Keratinocyte (primary cell): ENCODE measurements around the gene RAPGEF4. TPM values are rescaled to one million over a fixed set of nuclear protein-coding genes. Genes with fewer than 3 reads are reported as not detected.
A peak's percentile ranks its signal among the peaks of the same experiment; 100 is the strongest.

Source experiments
- DNase-seq: peaks from one replicate; pipeline ENCODE4 v3.0.0-alpha.2; 2011; ENCODE audit warnings: low read depth, missing footprints, low spot score
- FAIRE-seq: peaks from 2 replicates; lab custom pipeline; 2011; peaks lifted over from hg19 to GRCh38; lab: Jason Lieb, UNC
- H2AFZ ChIP-seq: 2 replicates; pipeline ENCODE4 v1.6.0; 2012; ENCODE audit warnings: low read length, control low read depth, inconsistent platforms; ENCODE audit not compliant: control insufficient read depth
- H3K27ac ChIP-seq: 2 replicates; pipeline ENCODE4 v1.5.1; 2011; ENCODE audit warnings: low read length; ENCODE audit not compliant: control insufficient read depth, insufficient read depth
- H3K27me3 ChIP-seq: 3 replicates; pipeline ENCODE4 v1.6.0; 2011; ENCODE audit warnings: low read length; ENCODE audit not compliant: control insufficient read depth, insufficient read depth; ENCODE audit errors: extremely low read depth
- H3K36me3 ChIP-seq, 2 experiments: 2 replicates in 1 of 2; 3 replicates in 1 of 2; pipeline ENCODE4 v1.5.1; 2011; ENCODE audit warnings: low read length in 2 of 2, mild to moderate bottlenecking in 1 of 2; ENCODE audit not compliant: control insufficient read depth in 2 of 2, insufficient read depth in 2 of 2; ENCODE audit errors: extremely low read depth in 1 of 2
- H3K4me1 ChIP-seq: 3 replicates; pipeline ENCODE4 v1.5.1; 2011; ENCODE audit warnings: low read length; ENCODE audit not compliant: control insufficient read depth, insufficient read depth; ENCODE audit errors: extremely low read depth
- H3K4me2 ChIP-seq: 3 replicates; pipeline ENCODE4 v1.6.0; 2011; ENCODE audit warnings: low read depth, low read length; ENCODE audit not compliant: control insufficient read depth, insufficient read depth; ENCODE audit errors: extremely low read depth
- H3K4me3 ChIP-seq, 3 experiments: fragments of 200-600 bp in 1 of 3; sonication (generic) in 1 of 3; 2 replicates in 2 of 3; 3 replicates in 1 of 3; pipeline ENCODE4 v1.5.1; 2011 to 2016; ENCODE audit warnings: low read length in 3 of 3, mild to moderate bottlenecking in 3 of 3, control low read depth in 2 of 3, inconsistent platforms in 1 of 3, low read depth in 1 of 3, mixed read lengths in 1 of 3, mixed run types in 1 of 3, moderate library complexity in 1 of 3; ENCODE audit not compliant: control insufficient read depth in 2 of 3, insufficient read depth in 2 of 3; ENCODE audit errors: extremely low read depth in 1 of 3
- H3K79me2 ChIP-seq: 2 replicates; pipeline ENCODE4 v1.6.0; 2012; ENCODE audit warnings: low read length; ENCODE audit not compliant: control insufficient read depth, insufficient read depth
- H3K9ac ChIP-seq: 3 replicates; pipeline ENCODE4 v1.6.0; 2011; ENCODE audit warnings: low read length; ENCODE audit not compliant: control insufficient read depth, insufficient read depth; ENCODE audit errors: extremely low read depth
- H3K9me1 ChIP-seq: 3 replicates; pipeline ENCODE4 v1.6.0; 2011; ENCODE audit warnings: low read length; ENCODE audit not compliant: control insufficient read depth, insufficient read depth; ENCODE audit errors: extremely low read depth
- H3K9me3 ChIP-seq: 2 replicates; pipeline ENCODE4 v1.5.1; 2012; ENCODE audit warnings: low read depth, low read length; ENCODE audit not compliant: control insufficient read depth
- H4K20me1 ChIP-seq: 3 replicates; pipeline ENCODE4 v1.6.0; 2011; ENCODE audit warnings: low read length; ENCODE audit not compliant: control insufficient read depth, insufficient read depth; ENCODE audit errors: extremely low read depth
- CTCF ChIP-seq, 3 experiments: IDR thresholded peaks in 1 of 3; conservative IDR thresholded peaks in 1 of 3; optimal IDR thresholded peaks in 1 of 3; 2 replicates in 2 of 3; 3 replicates in 1 of 3; pipeline versions ENCODE3 to v1.5.1; 2011; ENCODE audit warnings: low read length in 3 of 3, mild to moderate bottlenecking in 3 of 3, moderate library complexity in 2 of 3, control low read depth in 1 of 3, inconsistent platforms in 1 of 3; ENCODE audit not compliant: insufficient read depth in 2 of 3; ENCODE audit errors: extremely low read depth in 1 of 3
- EZH2 ChIP-seq: IDR thresholded peaks from one replicate; pipeline ENCODE4 v1.6.1; 2012; ENCODE audit warnings: inconsistent platforms, mild to moderate bottlenecking, low read length, moderate library complexity
- dilution Hi-C: fragments of 300-500 bp; cut with MboI; formaldehyde crosslinking; loops from one replicate; pipeline ENCODE4 v1.7.0; 2020; ENCODE audit warnings: low sequenced_read_pairs; ENCODE audit not compliant: extremely low pct_ligation_motif_present
- polyA plus RNA-seq, 5 experiments: library from polyadenylated mRNA; depleted of rRNA in 3 of 5; stranded (reverse) in 3 of 5; stranded (forward) in 1 of 5; unstranded in 1 of 5; fragments of >200 nt; gene quantifications; 1 replicate in 1 of 5; 2 replicates in 3 of 5; 3 replicates in 1 of 5; pipeline versions ENCODE4 v1.2.1 to v1.2.3, GENCODE V29; 2011 to 2012; ENCODE audit warnings: missing spikeins in 2 of 5, low read depth in 1 of 5, low replicate concordance in 1 of 5

RAPGEF4 gene
- polyA plus RNA-seq, 1 donor (not counting 4 experiments of a cell fraction or from before 2014, with no cell fraction given): 1.6 TPM

GRCh38 chr2:172806996-172807395, 71.4 kb downstream of the RAPGEF4 start:
- H3K79me2 ChIP-seq: no peaks in the 10 kb centered on the region

GRCh38 chr2:172808156-172808555, 72.5 kb downstream of the RAPGEF4 start:
- H3K4me1 ChIP-seq: peaks cover 14% of the 10 kb centered on the region
- FAIRE-seq (no peak), DNase-seq (no peak)
- TF ChIP-seq CTCF (optimal IDR thresholded peaks at IDR 0.05 in 1 of 3, IDR thresholded peaks at IDR 0.05 in 1 of 3, conservative IDR thresholded peaks at IDR 0.05 in 1 of 3; ENCODE audit: extremely low read depth in 1 of 3, insufficient read depth in 2 of 3, low read length in 3 of 3): no peak
- TF ChIP-seq EZH2: no peak
- H3K27ac ChIP-seq: no peak overlapping the region
- dilution Hi-C loops: loop anchor here (25.0 kb wide), 1 partner anchor 104 kb away; no protein-coding TSS in a partner anchor
- no peak overlapping the region for H2AFZ ChIP-seq
- no peaks in the 10 kb centered on the region for H3K9me1 ChIP-seq
- no peaks in the 10 kb centered on the region for H4K20me1 ChIP-seq
- no peaks in the 10 kb centered on the region for H3K36me3 ChIP-seq
- no peak overlapping the region for H3K4me2 ChIP-seq
- no peak overlapping the region for H3K9ac ChIP-seq
- H3K27me3 ChIP-seq: no peaks in the 10 kb centered on the region
- H3K9me3 ChIP-seq: peaks cover 2% of the 10 kb centered on the region
- H3K4me3 ChIP-seq: no peak overlapping the region
- H3K79me2 ChIP-seq: no peaks in the 10 kb centered on the region

More at GRCh38 chr2:172806996-172807395, 71.4 kb downstream of the RAPGEF4 start:
- H3K36me3 ChIP-seq: no peaks in the 10 kb centered on the region
- no peaks in the 10 kb centered on the region for H3K27me3 ChIP-seq
- peak overlapping the region in 1 of 3 experiments; percentile 15 for H3K4me3 ChIP-seq
- peak overlapping the region; percentile 65 for H3K4me2 ChIP-seq
- no peak overlapping the region for H3K9ac ChIP-seq
- DNase-seq (no peak), FAIRE-seq (peak; percentile 94)
- dilution Hi-C loops: loop anchor here (25.0 kb wide), 1 partner anchor 105 kb away; no protein-coding TSS in a partner anchor
- peak overlapping the region; percentile 87 for H2AFZ ChIP-seq
- peaks cover 5% of the 10 kb centered on the region for H3K9me3 ChIP-seq
- H3K4me1 ChIP-seq: peaks cover 14% of the 10 kb centered on the region
- TF ChIP-seq CTCF (optimal IDR thresholded peaks at IDR 0.05 in 1 of 3, IDR thresholded peaks at IDR 0.05 in 1 of 3, conservative IDR thresholded peaks at IDR 0.05 in 1 of 3; ENCODE audit: extremely low read depth in 1 of 3, insufficient read depth in 2 of 3, low read length in 3 of 3) (no peak), EZH2 (no peak)
- H4K20me1 ChIP-seq: no peaks in the 10 kb centered on the region
- peak overlapping the region; percentile 19 for H3K27ac ChIP-seq
- no peaks in the 10 kb centered on the region for H3K9me1 ChIP-seq
